RWPE1 (cell line): ENCODE measurements around the gene CCDC82.

ENCODE experiments used
- CTCF ChIA-PET: fragments of 350-600 bp; sonication (Branson Sonifier 250); formaldehyde crosslinking; extraction: SDS; loops from one replicate; lab custom pipeline; 2021; lab: Yijun Ruan, JAX
- POLR2A ChIA-PET: fragments of 400-600 bp; formaldehyde crosslinking; extraction: SDS; loops from one replicate; lab custom pipeline; 2020; ENCODE audit warnings: antibody characterized with exemption; ENCODE audit not compliant: low non-redundant PET; lab: Yijun Ruan, JAX
- DNase-seq: peaks from one replicate; pipeline ENCODE4 v3.0.0; 2012; ENCODE audit warnings: low spot score
- H3K27ac ChIP-seq: fragments of 450-650 bp; 2 replicates; pipeline ENCODE4 v1.5.1; 2017
- CTCF ChIP-seq: fragments of 450-650 bp; conservative IDR thresholded peaks from 2 replicates; pipeline ENCODE4 v1.5.1; 2017; ENCODE audit warnings: low read depth, mild to moderate bottlenecking

Gene CCDC82

DNA sequence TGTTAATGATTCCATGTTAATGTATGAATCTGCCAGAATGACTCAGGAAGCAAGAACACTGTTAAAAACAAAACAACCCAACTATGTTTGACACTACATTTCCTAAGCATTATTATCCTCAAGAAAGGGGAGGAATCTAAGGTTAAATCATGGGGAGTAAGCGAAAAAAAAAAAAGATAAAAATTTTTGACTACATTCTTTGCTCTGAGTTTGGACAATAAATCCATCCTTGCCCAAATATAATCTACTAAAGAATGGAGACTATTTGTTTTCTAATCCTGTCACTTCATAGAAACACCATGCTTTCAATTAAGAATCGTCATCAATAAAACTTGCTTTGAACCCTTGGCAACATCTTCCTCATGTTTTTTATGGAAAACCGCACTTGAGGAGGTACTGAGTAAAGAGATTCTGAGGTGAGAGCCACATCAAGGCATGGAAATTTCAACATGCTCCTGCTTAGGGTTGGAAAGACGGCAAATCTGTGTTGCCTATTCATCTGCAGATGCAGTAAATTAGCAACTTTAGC is 56.5 kb downstream of the CCDC82 start:
- CTCF ChIA-PET = interaction anchor here (0.6 kb wide), 1 partner anchor 261 kb away, joined by 4 read pairs; no protein-coding TSS in a partner anchor
- DNase-seq = no peak
- POLR2A ChIA-PET = no interaction called here
- H3K27ac ChIP-seq = no peak overlapping the region
- no peak for TF ChIP-seq CTCF

- no peak for TF ChIP-seq CTCF
- DNase-seq = no peak
- no peak overlapping the region for H3K27ac ChIP-seq
- POLR2A ChIA-PET = no interaction called here
- CTCF ChIA-PET = interaction anchor here (0.6 to 0.7 kb wide), 3 partner anchors 21 to 796 kb away, joined by 3 to 9 read pairs (median 4); no protein-coding TSS in a partner anchor
These were observed 57.5 kb downstream of the CCDC82 start for GRCh38 chr11:96332126-96332771.

- POLR2A ChIA-PET = no interaction called here
- TF ChIP-seq CTCF = no peak
- H3K27ac ChIP-seq = no peak overlapping the region
- no peak for DNase-seq
- CTCF ChIA-PET = interaction anchor here (0.6 kb wide), 1 partner anchor 132 kb away, joined by 9 read pairs; no protein-coding TSS in a partner anchor
These were observed 58.0 kb downstream of the CCDC82 start for GRCh38 chr11:96331699-96332116.

- ChIA-PET POLR2A (no interaction called here), CTCF (interaction anchor here (0.9 kb wide), 1 partner anchor 12 kb away, joined by 4 read pairs; the partner anchor contains the start of gene MAML2)
- H3K27ac ChIP-seq = no peak overlapping the region
- TF ChIP-seq CTCF = no peak
- no peak for DNase-seq
These were observed 59.2 kb downstream of the CCDC82 start for GRCh38 chr11:96330511-96330859.

DNA sequence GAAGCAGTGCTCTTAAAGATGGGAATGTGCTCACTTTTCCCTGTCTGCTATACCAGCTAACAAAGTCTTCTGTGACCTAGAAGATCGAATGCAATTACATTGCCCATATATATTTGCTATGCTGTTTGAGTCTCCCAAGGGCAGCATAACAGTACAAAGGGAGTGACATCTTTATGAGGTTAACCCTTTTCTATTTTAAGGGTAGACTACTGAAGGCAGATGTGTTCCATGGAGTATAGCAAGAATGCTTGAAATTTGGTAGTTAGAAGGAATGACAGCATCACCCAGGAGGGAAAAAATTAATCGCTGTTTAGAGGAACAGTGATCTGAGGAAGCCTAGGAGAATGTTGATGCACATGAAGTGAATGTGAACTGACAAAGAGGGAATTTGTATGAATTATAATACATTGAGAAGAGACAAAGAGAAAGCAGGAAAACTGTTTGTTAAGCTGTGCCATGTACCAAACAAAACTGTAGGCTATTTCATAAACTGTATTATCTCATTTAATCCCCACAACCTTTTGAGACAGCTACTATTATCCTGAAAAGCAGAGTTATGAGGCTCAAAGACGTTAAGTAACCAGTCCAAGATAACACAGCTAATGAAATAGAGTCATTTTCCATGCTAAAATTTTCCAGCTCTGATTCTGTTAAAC is 59.7 kb downstream of the CCDC82 start:
- no peak for DNase-seq
- POLR2A ChIA-PET = no interaction called here
- TF ChIP-seq CTCF = no peak
- no peak overlapping the region for H3K27ac ChIP-seq
- CTCF ChIA-PET = interaction anchor here (0.9 kb wide), 1 partner anchor 13 kb away, joined by 4 read pairs; the partner anchor contains the start of gene MAML2

DNA sequence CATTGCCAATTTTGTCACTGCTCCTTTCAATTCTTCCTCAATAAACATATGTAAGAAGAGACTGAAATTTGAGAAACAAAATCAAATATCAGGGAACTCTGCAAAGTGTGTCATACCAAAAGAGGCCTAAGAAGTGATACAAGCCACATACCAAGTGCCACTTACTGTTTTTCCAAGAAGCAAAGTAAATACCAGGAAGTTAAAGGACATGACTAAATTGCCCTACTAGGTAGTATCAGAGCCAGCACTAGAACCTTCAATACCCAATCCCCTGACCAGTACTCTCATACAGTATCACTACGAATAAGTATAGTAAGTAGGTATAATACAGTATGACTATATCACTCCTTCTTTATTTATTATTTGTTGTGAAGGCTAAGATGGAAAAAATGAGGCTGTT is 60.3 kb downstream of the CCDC82 start:
- no peak for TF ChIP-seq CTCF
- ChIA-PET CTCF (no interaction called here), POLR2A (no interaction called here)
- DNase-seq = no peak
- H3K27ac ChIP-seq = no peak overlapping the region
